GM12874 (cell line): ENCODE measurements around the gene TNS1.

Experiments
- TF ChIP-seq, protein P1 (sequence below): IDR thresholded peaks from 2 replicates; pipeline ENCODE4 v1.5.1; 2011; ENCODE audit warnings: low read depth, mild to moderate bottlenecking, control low read depth, low read length, moderate library complexity; ENCODE audit not compliant: insufficient read depth

TNS1 gene

DNA sequence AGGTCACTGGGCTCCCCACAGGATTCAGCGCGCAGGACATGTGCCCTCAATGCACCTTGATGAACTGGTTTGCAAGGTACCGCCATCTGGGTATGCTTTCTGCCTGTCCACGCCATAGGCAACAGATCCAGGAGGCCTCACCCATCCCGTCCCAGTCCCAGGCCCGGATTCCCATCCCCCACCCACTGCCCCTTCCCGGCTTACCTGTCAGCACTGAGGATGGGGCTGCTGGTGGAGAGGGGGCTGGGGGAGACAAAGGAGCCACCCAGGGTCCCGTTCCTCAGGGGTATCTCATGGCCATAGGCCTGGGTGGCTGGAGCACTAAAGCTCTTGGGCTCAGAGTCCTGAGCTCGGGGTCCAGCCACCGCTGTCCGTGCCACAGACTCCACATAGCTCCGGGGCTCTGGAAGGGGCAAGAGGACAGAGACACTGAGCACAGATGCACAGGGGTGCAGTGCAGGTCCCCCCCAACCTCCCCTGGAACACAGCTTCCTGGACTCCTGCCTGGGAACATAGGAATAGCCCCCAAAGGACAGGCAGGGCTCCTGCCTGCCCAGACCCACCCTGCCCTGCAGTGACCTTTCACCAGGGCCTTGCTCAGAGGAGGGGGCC is 181.2 kb downstream of the TNS1 start:
- TF ChIP-seq, protein P1, sequence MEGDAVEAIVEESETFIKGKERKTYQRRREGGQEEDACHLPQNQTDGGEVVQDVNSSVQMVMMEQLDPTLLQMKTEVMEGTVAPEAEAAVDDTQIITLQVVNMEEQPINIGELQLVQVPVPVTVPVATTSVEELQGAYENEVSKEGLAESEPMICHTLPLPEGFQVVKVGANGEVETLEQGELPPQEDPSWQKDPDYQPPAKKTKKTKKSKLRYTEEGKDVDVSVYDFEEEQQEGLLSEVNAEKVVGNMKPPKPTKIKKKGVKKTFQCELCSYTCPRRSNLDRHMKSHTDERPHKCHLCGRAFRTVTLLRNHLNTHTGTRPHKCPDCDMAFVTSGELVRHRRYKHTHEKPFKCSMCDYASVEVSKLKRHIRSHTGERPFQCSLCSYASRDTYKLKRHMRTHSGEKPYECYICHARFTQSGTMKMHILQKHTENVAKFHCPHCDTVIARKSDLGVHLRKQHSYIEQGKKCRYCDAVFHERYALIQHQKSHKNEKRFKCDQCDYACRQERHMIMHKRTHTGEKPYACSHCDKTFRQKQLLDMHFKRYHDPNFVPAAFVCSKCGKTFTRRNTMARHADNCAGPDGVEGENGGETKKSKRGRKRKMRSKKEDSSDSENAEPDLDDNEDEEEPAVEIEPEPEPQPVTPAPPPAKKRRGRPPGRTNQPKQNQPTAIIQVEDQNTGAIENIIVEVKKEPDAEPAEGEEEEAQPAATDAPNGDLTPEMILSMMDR, result no peak

DNA sequence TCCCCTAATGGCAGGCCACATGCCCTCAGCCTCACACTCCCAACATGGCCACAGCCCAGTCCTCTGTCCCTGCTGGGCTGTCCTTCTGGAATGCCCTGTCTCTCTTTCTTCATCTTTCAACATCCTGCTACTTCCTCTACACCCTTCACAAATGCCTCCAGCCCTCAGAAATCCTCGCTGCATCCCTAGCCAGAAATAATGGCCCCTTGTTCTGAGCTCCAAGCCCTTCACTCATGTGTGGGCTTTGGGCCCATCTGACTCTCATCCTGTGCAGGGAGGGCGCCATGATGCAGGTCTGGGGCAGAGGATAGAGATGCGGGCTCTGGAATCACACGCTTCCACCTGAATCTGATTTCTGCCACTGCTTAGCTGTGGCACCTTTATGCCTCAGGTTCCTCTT is 181.9 kb downstream of the TNS1 start:
- TF ChIP-seq, protein P1, result no peak

- TF ChIP-seq, protein P1, result no peak
Observed at GRCh38 chr2:217820091-217820819, 182.5 kb downstream of the TNS1 start.

- TF ChIP-seq, protein P1, result no peak
Observed at GRCh38 chr2:217818293-217818850, 184.4 kb downstream of the TNS1 start.

GRCh38 chr2:217817466-217818292 is 185.1 kb downstream of the TNS1 start:
- TF ChIP-seq, protein P1, result no peak

- TF ChIP-seq, protein P1, result no peak
Observed at GRCh38 chr2:217816396-217816869, 186.4 kb downstream of the TNS1 start.

DNA sequence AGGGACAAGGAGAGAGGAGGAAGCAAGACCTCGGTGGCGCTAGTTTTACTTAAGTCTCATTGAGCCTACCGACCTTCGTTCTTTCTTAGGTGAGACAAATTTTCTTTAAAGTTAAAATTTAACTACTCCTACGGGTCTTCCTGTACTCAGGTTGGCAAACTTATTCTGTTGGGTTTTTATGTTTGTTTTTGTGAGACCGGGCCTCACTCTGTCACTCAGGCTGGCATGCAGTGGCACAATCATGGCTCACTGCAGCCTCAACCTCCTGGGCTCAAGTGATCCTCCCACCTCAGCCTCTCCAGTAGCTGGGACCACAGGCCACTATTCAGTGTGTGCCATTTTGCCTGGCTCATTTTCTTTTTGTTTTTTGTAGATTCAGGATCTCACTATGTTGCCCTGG is 189.0 kb downstream of the TNS1 start:
- TF ChIP-seq, protein P1, result no peak
